HepG2 (cell line): Measurements from ENCODE around the gene RBM47. TPM values are rescaled to one million over a fixed set of nuclear protein-coding genes. Genes with fewer than 3 reads are reported as not detected.
A peak's percentile ranks its signal among the peaks of the same experiment; 100 is the strongest.

Experiments used
- ARNTL ChIP-seq: sonication (generic); formaldehyde crosslinking; IDR thresholded peaks from 2 replicates; pipeline ENCODE4 v1.4.0; 2020; ENCODE audit warnings: mild to moderate bottlenecking, missing genetic modification reagents
- EP300 ChIP-seq, 3 experiments: sonication (generic) in 1 of 3; formaldehyde crosslinking in 1 of 3; IDR thresholded peaks; 2 replicates each; pipeline versions ENCODE4 v1.5.1 to v1.6.1; 2011 to 2020; ENCODE audit warnings: low read depth in 2 of 3, low read length in 2 of 3, borderline replicate concordance in 1 of 3, improper control_type of control experiment in 1 of 3, mild to moderate bottlenecking in 1 of 3, missing genetic modification reagents in 1 of 3, moderate library complexity in 1 of 3
- HES4 ChIP-seq: sonication (generic); formaldehyde crosslinking; IDR thresholded peaks from 2 replicates; pipeline ENCODE4 v1.9.0; 2021; ENCODE audit warnings: mild to moderate bottlenecking, missing genetic modification reagents, borderline replicate concordance
- HNF4A ChIP-seq: sonication (generic); formaldehyde crosslinking; IDR thresholded peaks from 2 replicates; pipeline ENCODE4 v1.4.0; 2020; ENCODE audit warnings: missing genetic modification reagents
- IKZF5 ChIP-seq: IDR thresholded peaks from 2 replicates; pipeline ENCODE4 v1.6.1; 2018; ENCODE audit warnings: missing genetic modification reagents, mild to moderate bottlenecking, missing compliant biosample characterization
- IRF9 ChIP-seq: sonication (generic); formaldehyde crosslinking; IDR thresholded peaks from 2 replicates; pipeline ENCODE4 v1.8.0; 2022; ENCODE audit warnings: missing genetic modification reagents, mild to moderate bottlenecking, borderline replicate concordance
- MZF1 ChIP-seq: sonication (generic); formaldehyde crosslinking; IDR thresholded peaks from 2 replicates; pipeline ENCODE4 v1.8.1; 2023; ENCODE audit warnings: mild to moderate bottlenecking, missing genetic modification reagents, borderline replicate concordance
- NKX3-1 ChIP-seq: sonication (generic); formaldehyde crosslinking; IDR thresholded peaks from 2 replicates; pipeline ENCODE4 v1.5.0; 2020; ENCODE audit warnings: missing genetic modification reagents
- POLR2A ChIP-seq, 2 experiments: IDR thresholded peaks; 2 replicates each; pipeline ENCODE4 v1.6.1; 2011; ENCODE audit warnings: low read depth in 2 of 2, low read length in 2 of 2, mild to moderate bottlenecking in 1 of 2, moderate library complexity in 1 of 2; ENCODE audit not compliant: insufficient read depth in 1 of 2
- ZFX ChIP-seq: sonication (generic); formaldehyde crosslinking; IDR thresholded peaks from 2 replicates; pipeline ENCODE4 v1.4.0; 2020; ENCODE audit warnings: mild to moderate bottlenecking, low read depth, missing genetic modification reagents, moderate library complexity
- ZMYM3 ChIP-seq: sonication (generic); formaldehyde crosslinking; IDR thresholded peaks from 2 replicates; pipeline ENCODE4 v1.5.1; 2020; ENCODE audit warnings: mild to moderate bottlenecking, missing genetic modification reagents
- ZNF101 ChIP-seq: sonication (generic); formaldehyde crosslinking; IDR thresholded peaks from 2 replicates; pipeline ENCODE4 v1.4.0; 2020; ENCODE audit warnings: mild to moderate bottlenecking, low read depth, missing genetic modification reagents, borderline replicate concordance
- ZNF205 ChIP-seq: IDR thresholded peaks from 2 replicates; pipeline ENCODE4 v1.6.1; 2018; ENCODE audit warnings: missing biosample characterization, missing genetic modification reagents
- ZNF672 ChIP-seq: sonication (generic); formaldehyde crosslinking; IDR thresholded peaks from 2 replicates; pipeline ENCODE4 v1.8.1; 2022; ENCODE audit warnings: missing genetic modification reagents
- polyA plus RNA-seq, 8 experiments: library from polyadenylated mRNA; depleted of rRNA in 3 of 8; stranded (reverse) in 7 of 8; unstranded in 1 of 8; fragments of >200 nt; fragmentation: Illumina TruSeq in 4 of 8; extraction: Trizol in 4 of 8; gene quantifications; 2 replicates each; pipeline versions ENCODE4 v1.2.1 to v1.2.3, GENCODE V29; 2011 to 2016; ENCODE audit warnings: low read depth in 4 of 8, missing spikeins in 1 of 8, mixed read lengths in 1 of 8; ENCODE audit not compliant: insufficient read depth in 1 of 8
- total RNA-seq, 5 experiments: library from RNA; depleted of rRNA; stranded (reverse); fragments of >200 nt; fragmentation: Illumina TruSeq; extraction: Trizol; gene quantifications; 2 replicates each; pipeline ENCODE4 v1.2.3, GENCODE V29; 2016; ENCODE audit warnings: low read depth in 1 of 5
- TF ChIP-seq, protein P1 (sequence below): sonication (generic); formaldehyde crosslinking; IDR thresholded peaks from 2 replicates; pipeline ENCODE4 v1.5.0; 2020; ENCODE audit warnings: mild to moderate bottlenecking, missing genetic modification reagents, borderline replicate concordance
- TF ChIP-seq, protein P2 (sequence below): sonication (generic); formaldehyde crosslinking; IDR thresholded peaks from 2 replicates; pipeline ENCODE4 v1.8.0; 2022; ENCODE audit warnings: missing genetic modification reagents, low read depth, mild to moderate bottlenecking, borderline replicate concordance
- TF ChIP-seq, protein P3 (sequence below): sonication (generic); formaldehyde crosslinking; IDR thresholded peaks from 2 replicates; pipeline ENCODE4 v1.5.0; 2020; ENCODE audit warnings: mild to moderate bottlenecking, missing genetic modification reagents
- TF ChIP-seq, protein P4 (sequence below): sonication (generic); formaldehyde crosslinking; IDR thresholded peaks from 2 replicates; pipeline ENCODE4 v1.4.0; 2020; ENCODE audit warnings: mild to moderate bottlenecking, low read depth, missing genetic modification reagents

Gene RBM47
- total and polyA plus RNA-seq, 2 of the 13 experiments (the other 11 are each of a cell fraction or from before 2014, with no cell fraction given): 1.2 to 2.5 TPM

- peak in 1 of 2 experiments; percentile 27; a peak in 1 of 4 replicates for TF ChIP-seq EP300 (IDR thresholded peaks at IDR 0.05; ENCODE audit: low read depth in 2 of 2, low read length in 2 of 2)
- no peak for TF ChIP-seq EP300 (CRISPR knock-in tag; IDR thresholded peaks at IDR 0.05; ENCODE audit: borderline replicate concordance)
- no peak for TF ChIP-seq HES4 (CRISPR knock-in tag)
- TF ChIP-seq ZNF101 (CRISPR knock-in tag): no peak
- TF ChIP-seq ZFX: 0 out of 2 replicates have a peak, but pooled peaks have one; percentile 1
- TF ChIP-seq, protein P1, sequence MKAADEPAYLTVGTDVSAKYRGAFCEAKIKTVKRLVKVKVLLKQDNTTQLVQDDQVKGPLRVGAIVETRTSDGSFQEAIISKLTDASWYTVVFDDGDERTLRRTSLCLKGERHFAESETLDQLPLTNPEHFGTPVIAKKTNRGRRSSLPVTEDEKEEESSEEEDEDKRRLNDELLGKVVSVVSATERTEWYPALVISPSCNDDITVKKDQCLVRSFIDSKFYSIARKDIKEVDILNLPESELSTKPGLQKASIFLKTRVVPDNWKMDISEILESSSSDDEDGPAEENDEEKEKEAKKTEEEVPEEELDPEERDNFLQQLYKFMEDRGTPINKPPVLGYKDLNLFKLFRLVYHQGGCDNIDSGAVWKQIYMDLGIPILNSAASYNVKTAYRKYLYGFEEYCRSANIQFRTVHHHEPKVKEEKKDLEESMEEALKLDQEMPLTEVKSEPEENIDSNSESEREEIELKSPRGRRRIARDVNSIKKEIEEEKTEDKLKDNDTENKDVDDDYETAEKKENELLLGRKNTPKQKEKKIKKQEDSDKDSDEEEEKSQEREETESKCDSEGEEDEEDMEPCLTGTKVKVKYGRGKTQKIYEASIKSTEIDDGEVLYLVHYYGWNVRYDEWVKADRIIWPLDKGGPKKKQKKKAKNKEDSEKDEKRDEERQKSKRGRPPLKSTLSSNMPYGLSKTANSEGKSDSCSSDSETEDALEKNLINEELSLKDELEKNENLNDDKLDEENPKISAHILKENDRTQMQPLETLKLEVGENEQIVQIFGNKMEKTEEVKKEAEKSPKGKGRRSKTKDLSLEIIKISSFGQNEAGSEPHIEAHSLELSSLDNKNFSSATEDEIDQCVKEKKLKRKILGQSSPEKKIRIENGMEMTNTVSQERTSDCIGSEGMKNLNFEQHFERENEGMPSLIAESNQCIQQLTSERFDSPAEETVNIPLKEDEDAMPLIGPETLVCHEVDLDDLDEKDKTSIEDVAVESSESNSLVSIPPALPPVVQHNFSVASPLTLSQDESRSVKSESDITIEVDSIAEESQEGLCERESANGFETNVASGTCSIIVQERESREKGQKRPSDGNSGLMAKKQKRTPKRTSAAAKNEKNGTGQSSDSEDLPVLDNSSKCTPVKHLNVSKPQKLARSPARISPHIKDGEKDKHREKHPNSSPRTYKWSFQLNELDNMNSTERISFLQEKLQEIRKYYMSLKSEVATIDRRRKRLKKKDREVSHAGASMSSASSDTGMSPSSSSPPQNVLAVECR (CRISPR knock-in tag): no peak
- no peak for TF ChIP-seq ZNF672 (CRISPR knock-in tag)
- no peak for TF ChIP-seq MZF1 (CRISPR knock-in tag)
- TF ChIP-seq, protein P2, sequence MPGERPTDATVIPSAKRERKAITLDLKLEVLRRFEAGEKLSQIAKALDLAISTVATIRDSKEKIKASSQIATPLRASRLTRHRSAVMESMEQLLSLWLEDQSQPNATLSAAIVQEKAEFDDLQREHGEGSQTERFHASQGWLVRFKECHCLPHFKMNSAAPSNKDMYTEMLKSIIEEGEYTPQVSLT (CRISPR knock-in tag): no peak
- peak; percentile 84 for TF ChIP-seq HNF4A
- TF ChIP-seq, protein P3, sequence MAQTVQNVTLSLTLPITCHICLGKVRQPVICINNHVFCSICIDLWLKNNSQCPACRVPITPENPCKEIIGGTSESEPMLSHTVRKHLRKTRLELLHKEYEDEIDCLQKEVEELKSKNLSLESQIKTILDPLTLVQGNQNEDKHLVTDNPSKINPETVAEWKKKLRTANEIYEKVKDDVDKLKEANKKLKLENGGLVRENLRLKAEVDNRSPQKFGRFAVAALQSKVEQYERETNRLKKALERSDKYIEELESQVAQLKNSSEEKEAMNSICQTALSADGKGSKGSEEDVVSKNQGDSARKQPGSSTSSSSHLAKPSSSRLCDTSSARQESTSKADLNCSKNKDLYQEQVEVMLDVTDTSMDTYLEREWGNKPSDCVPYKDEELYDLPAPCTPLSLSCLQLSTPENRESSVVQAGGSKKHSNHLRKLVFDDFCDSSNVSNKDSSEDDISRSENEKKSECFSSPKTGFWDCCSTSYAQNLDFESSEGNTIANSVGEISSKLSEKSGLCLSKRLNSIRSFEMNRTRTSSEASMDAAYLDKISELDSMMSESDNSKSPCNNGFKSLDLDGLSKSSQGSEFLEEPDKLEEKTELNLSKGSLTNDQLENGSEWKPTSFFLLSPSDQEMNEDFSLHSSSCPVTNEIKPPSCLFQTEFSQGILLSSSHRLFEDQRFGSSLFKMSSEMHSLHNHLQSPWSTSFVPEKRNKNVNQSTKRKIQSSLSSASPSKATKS: peak; percentile 86; the same call in 1 of the 2 replicates
- no peak for TF ChIP-seq ZNF205 (CRISPR knock-in tag)
- TF ChIP-seq ARNTL (CRISPR knock-in tag): no peak
- TF ChIP-seq IRF9 (CRISPR knock-in tag): no peak
- TF ChIP-seq POLR2A (IDR thresholded peaks at IDR 0.05; ENCODE audit: insufficient read depth in 1 of 2, low read depth in 2 of 2, low read length in 2 of 2): no peak
- TF ChIP-seq ZMYM3 (CRISPR knock-in tag): no peak
- TF ChIP-seq, protein P4, sequence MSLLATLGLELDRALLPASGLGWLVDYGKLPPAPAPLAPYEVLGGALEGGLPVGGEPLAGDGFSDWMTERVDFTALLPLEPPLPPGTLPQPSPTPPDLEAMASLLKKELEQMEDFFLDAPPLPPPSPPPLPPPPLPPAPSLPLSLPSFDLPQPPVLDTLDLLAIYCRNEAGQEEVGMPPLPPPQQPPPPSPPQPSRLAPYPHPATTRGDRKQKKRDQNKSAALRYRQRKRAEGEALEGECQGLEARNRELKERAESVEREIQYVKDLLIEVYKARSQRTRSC: no peak
- TF ChIP-seq IKZF5 (CRISPR knock-in tag): no peak
- TF ChIP-seq NKX3-1 (CRISPR knock-in tag): no peak
Measured at GRCh38 chr4:40419231-40419912, 210.3 kb downstream of the RBM47 start (continued).
